ENCODE data around the gene GARRE1.
"Not testable (repeated sequence)": the region's sequence is repeated elsewhere in the genome, so short reads cannot be mapped to it uniquely, and the experiment has no call there.

Gene GARRE1

GRCh38 chr19:34260771-34261173 is 6.4 kb downstream of the GARRE1 start:
- DNase-seq: no peak

GRCh38 chr19:34261334-34262109 is 7.2 kb downstream of the GARRE1 start:
- DNase-seq: no peak

GRCh38 chr19:34263745-34264237 is 9.4 kb downstream of the GARRE1 start:
- no peak for DNase-seq

- DNase-seq: no peak
These were observed 10.9 kb downstream of the GARRE1 start for GRCh38 chr19:34265221-34265650.

- no peak for DNase-seq
These were observed 14.7 kb downstream of the GARRE1 start for GRCh38 chr19:34269081-34269480.

- DNase-seq: no peak
These were observed 15.1 kb downstream of the GARRE1 start for GRCh38 chr19:34269489-34269888.

- no peak for DNase-seq
These were observed 15.7 kb downstream of the GARRE1 start for GRCh38 chr19:34269968-34270621.

GRCh38 chr19:34273121-34273520 is 18.8 kb downstream of the GARRE1 start:
- DNase-seq: no peak

- no peak for DNase-seq
These were observed 20.0 kb downstream of the GARRE1 start for GRCh38 chr19:34274284-34274826.

- DNase-seq: no peak
These were observed 20.7 kb downstream of the GARRE1 start for GRCh38 chr19:34274827-34275625.

- no peak for DNase-seq
These were observed 21.4 kb downstream of the GARRE1 start for GRCh38 chr19:34275705-34276104.

GRCh38 chr19:34276614-34277013 is 22.3 kb downstream of the GARRE1 start:
- DNase-seq: no peak

GRCh38 chr19:34277244-34277643 is 22.9 kb downstream of the GARRE1 start:
- DNase-seq: no peak

GRCh38 chr19:34278783-34279182 is 24.4 kb downstream of the GARRE1 start:
- DNase-seq: no peak

GRCh38 chr19:34281444-34281843 is 27.1 kb downstream of the GARRE1 start:
- DNase-seq: not testable (repeated sequence)

GRCh38 chr19:34282611-34283519 is 28.5 kb downstream of the GARRE1 start:
- DNase-seq: no peak

- DNase-seq: no peak
These were observed 30.2 kb downstream of the GARRE1 start for GRCh38 chr19:34284505-34284904.

- DNase-seq: no peak
These were observed 33.3 kb downstream of the GARRE1 start for GRCh38 chr19:34287662-34288140.

GRCh38 chr19:34288381-34288780 is 34.0 kb downstream of the GARRE1 start:
- DNase-seq: no peak

- no peak for DNase-seq
These were observed 36.9 kb downstream of the GARRE1 start for GRCh38 chr19:34291235-34291634.

- no peak for DNase-seq
These were observed 40.7 kb downstream of the GARRE1 start for GRCh38 chr19:34295103-34295502.

Data from NCI-H446 (cell line).